Ishikawa (cell line): Measurements from ENCODE around the gene CHRDL2.

Experiments used
- CEBPB ChIP-seq: IDR thresholded peaks from 2 replicates; pipeline ENCODE4 v1.6.1; 2012
- CREB1 ChIP-seq: IDR thresholded peaks from 2 replicates; pipeline ENCODE4 v1.6.1; 2012; ENCODE audit warnings: low read depth
- EP300 ChIP-seq: IDR thresholded peaks from 2 replicates; pipeline ENCODE4 v1.6.1; 2012; ENCODE audit warnings: borderline replicate concordance
- FOXM1 ChIP-seq: IDR thresholded peaks from 2 replicates; pipeline ENCODE4 v1.6.1; 2012; ENCODE audit warnings: low read depth, borderline replicate concordance
- MAX ChIP-seq: IDR thresholded peaks from 2 replicates; pipeline ENCODE4 v1.6.1; 2012
- NFIC ChIP-seq: IDR thresholded peaks from 2 replicates; pipeline ENCODE4 v1.6.1; 2012
- RAD21 ChIP-seq: IDR thresholded peaks from 2 replicates; pipeline ENCODE4 v1.6.1; 2012; ENCODE audit warnings: low read depth
- REST ChIP-seq: IDR thresholded peaks from 2 replicates; pipeline ENCODE4 v1.6.1; 2012; ENCODE audit warnings: low read depth, mild to moderate bottlenecking
- TAF1 ChIP-seq: IDR thresholded peaks from 2 replicates; pipeline ENCODE4 v1.6.1; 2012; ENCODE audit warnings: low read depth, mild to moderate bottlenecking
- TCF12 ChIP-seq: IDR thresholded peaks from 2 replicates; pipeline ENCODE4 v1.6.1; 2012; ENCODE audit warnings: low read depth
- TEAD4 ChIP-seq: IDR thresholded peaks from 2 replicates; pipeline ENCODE4 v1.6.1; 2012
- USF1 ChIP-seq: IDR thresholded peaks from 2 replicates; pipeline ENCODE4 v1.6.1; 2012
- YY1 ChIP-seq: IDR thresholded peaks from 2 replicates; pipeline ENCODE4 v1.6.1; 2012; ENCODE audit warnings: low read depth
- ZBTB7A ChIP-seq: IDR thresholded peaks from 2 replicates; pipeline ENCODE4 v1.6.1; 2012; ENCODE audit warnings: low read depth

GRCh38 chr11:74647831-74648230 is 83.4 kb downstream of the CHRDL2 start:
- no peak for TF ChIP-seq FOXM1
- no peak for TF ChIP-seq REST
- no peak for TF ChIP-seq TEAD4
- TF ChIP-seq YY1: no peak
- no peak for TF ChIP-seq CEBPB
- TF ChIP-seq MAX: no peak
- TF ChIP-seq NFIC: no peak
- TF ChIP-seq EP300: no peak
- TF ChIP-seq TAF1: no peak
- TF ChIP-seq ZBTB7A: no peak
- TF ChIP-seq USF1: no peak
- no peak for TF ChIP-seq RAD21
- TF ChIP-seq TCF12: no peak
- TF ChIP-seq CREB1: no peak
